ENCODE measurements around the gene LGALS1.
A peak's percentile ranks its signal among the peaks of the same experiment; 100 is the strongest.
"Not testable (repeated sequence)": the region's sequence is repeated elsewhere in the genome, so short reads cannot be mapped to it uniquely, and the experiment has no call there.

Gene LGALS1

GRCh38 chr22:37650463-37651136 is 24.8 kb upstream of the LGALS1 start:
- Histone ChIP-seq H3K9me3 (ENCODE audit: control insufficient read depth in 1 of 2, low read length in 2 of 2) (no peaks in the 10 kb centered on the region), H3K27ac (ENCODE audit: low read depth, low read length) (no peak overlapping the region), H3K36me3 (ENCODE audit: control insufficient read depth in 1 of 2, insufficient read depth in 2 of 2, low read length in 2 of 2) (peaks cover 20 to 66% of the 10 kb centered on the region in 2 donors), H3K4me1 (ENCODE audit: control insufficient read depth in 1 of 2, insufficient read depth in 2 of 2, low read length in 2 of 2) (peaks cover 20 to 27% of the 10 kb centered on the region in 2 donors), H3K9ac (ENCODE audit: low read depth in 1 of 2, low read length in 2 of 2) (no peak overlapping the region), H3K4me3 (ENCODE audit: low read depth in 1 of 2, low read length in 2 of 2) (no peak overlapping the region), H3K27me3 (ENCODE audit: control insufficient read depth in 1 of 2, insufficient read depth in 2 of 2, low read length in 2 of 2) (no peaks in the 10 kb centered on the region)

- no peaks in the 10 kb centered on the region for H3K27me3 ChIP-seq (ENCODE audit: control insufficient read depth in 1 of 2, insufficient read depth in 2 of 2, low read length in 2 of 2)
- H3K9ac ChIP-seq (ENCODE audit: low read depth in 1 of 2, low read length in 2 of 2): peak overlapping the region; percentile 50 to 70
- peak overlapping the region; percentile 79 for H3K27ac ChIP-seq (ENCODE audit: low read depth, low read length)
- no peaks in the 10 kb centered on the region for H3K9me3 ChIP-seq (ENCODE audit: control insufficient read depth in 1 of 2, low read length in 2 of 2)
- no peak overlapping the region for H3K4me3 ChIP-seq (ENCODE audit: low read depth in 1 of 2, low read length in 2 of 2)
- H3K4me1 ChIP-seq (ENCODE audit: control insufficient read depth in 1 of 2, insufficient read depth in 2 of 2, low read length in 2 of 2): peaks cover 19 to 24% of the 10 kb centered on the region in 2 donors
- peaks cover 17 to 37% of the 10 kb centered on the region in 2 donors for H3K36me3 ChIP-seq (ENCODE audit: control insufficient read depth in 1 of 2, insufficient read depth in 2 of 2, low read length in 2 of 2)
Observed at GRCh38 chr22:37654563-37655251, 20.7 kb upstream of the LGALS1 start.

- no peak overlapping the region for H3K9ac ChIP-seq (ENCODE audit: low read depth in 1 of 2, low read length in 2 of 2)
- no peak overlapping the region for H3K4me3 ChIP-seq (ENCODE audit: low read depth in 1 of 2, low read length in 2 of 2)
- H3K9me3 ChIP-seq (ENCODE audit: control insufficient read depth in 1 of 2, low read length in 2 of 2): no peaks in the 10 kb centered on the region
- peaks cover 24 to 29% of the 10 kb centered on the region in 2 donors for H3K4me1 ChIP-seq (ENCODE audit: control insufficient read depth in 1 of 2, insufficient read depth in 2 of 2, low read length in 2 of 2)
- H3K27ac ChIP-seq (ENCODE audit: low read depth, low read length): peak overlapping the region; percentile 57
- peaks cover 12 to 32% of the 10 kb centered on the region in 2 donors for H3K36me3 ChIP-seq (ENCODE audit: control insufficient read depth in 1 of 2, insufficient read depth in 2 of 2, low read length in 2 of 2)
- H3K27me3 ChIP-seq (ENCODE audit: control insufficient read depth in 1 of 2, insufficient read depth in 2 of 2, low read length in 2 of 2): no peaks in the 10 kb centered on the region
Observed at GRCh38 chr22:37655252-37655563, 20.2 kb upstream of the LGALS1 start.

GRCh38 chr22:37656583-37656982 is 18.9 kb upstream of the LGALS1 start:
- peaks cover 6 to 19% of the 10 kb centered on the region in 2 donors for H3K36me3 ChIP-seq (ENCODE audit: control insufficient read depth in 1 of 2, insufficient read depth in 2 of 2, low read length in 2 of 2)
- not testable (repeated sequence) for H3K27me3 ChIP-seq (ENCODE audit: control insufficient read depth in 1 of 2, insufficient read depth in 2 of 2, low read length in 2 of 2); H3K9ac ChIP-seq (ENCODE audit: low read depth in 1 of 2, low read length in 2 of 2); H3K4me3 ChIP-seq (ENCODE audit: low read depth in 1 of 2, low read length in 2 of 2); H3K9me3 ChIP-seq (ENCODE audit: control insufficient read depth in 1 of 2, low read length in 2 of 2); H3K27ac ChIP-seq (ENCODE audit: low read depth, low read length)
- H3K4me1 ChIP-seq (ENCODE audit: control insufficient read depth in 1 of 2, insufficient read depth in 2 of 2, low read length in 2 of 2): peaks cover 37 to 43% of the 10 kb centered on the region in 2 donors

- peak overlapping the region; percentile 52 to 63 for H3K4me3 ChIP-seq (ENCODE audit: low read depth in 1 of 2, low read length in 2 of 2)
- peak overlapping the region; percentile 38 to 51 for H3K9ac ChIP-seq (ENCODE audit: low read depth in 1 of 2, low read length in 2 of 2)
- H3K4me1 ChIP-seq (ENCODE audit: control insufficient read depth in 1 of 2, insufficient read depth in 2 of 2, low read length in 2 of 2): peaks cover 43 to 48% of the 10 kb centered on the region in 2 donors
- H3K27ac ChIP-seq (ENCODE audit: low read depth, low read length): peak overlapping the region; percentile 35
- H3K36me3 ChIP-seq (ENCODE audit: control insufficient read depth in 1 of 2, insufficient read depth in 2 of 2, low read length in 2 of 2): peaks cover 6 to 11% of the 10 kb centered on the region in 2 donors
- no peaks in the 10 kb centered on the region for H3K9me3 ChIP-seq (ENCODE audit: control insufficient read depth in 1 of 2, low read length in 2 of 2)
- no peaks in the 10 kb centered on the region for H3K27me3 ChIP-seq (ENCODE audit: control insufficient read depth in 1 of 2, insufficient read depth in 2 of 2, low read length in 2 of 2)
Observed at GRCh38 chr22:37657590-37658132, 17.8 kb upstream of the LGALS1 start.

- no peaks in the 10 kb centered on the region for H3K9me3 ChIP-seq (ENCODE audit: control insufficient read depth in 1 of 2, low read length in 2 of 2)
- peak within 1 kb of the TSS; percentile 72 to 90 for H3K4me3 ChIP-seq (ENCODE audit: low read depth in 1 of 2, low read length in 2 of 2)
- H3K9ac ChIP-seq (ENCODE audit: low read depth in 1 of 2, low read length in 2 of 2): peak within 1 kb of the TSS; percentile 77 to 98
- peak within 1 kb of the TSS; percentile 82 for H3K27ac ChIP-seq (ENCODE audit: low read depth, low read length)
- peaks cover 3 to 4% of the 10 kb centered on the region in 2 donors for H3K36me3 ChIP-seq (ENCODE audit: control insufficient read depth in 1 of 2, insufficient read depth in 2 of 2, low read length in 2 of 2)
- no peaks in the 10 kb centered on the region for H3K27me3 ChIP-seq (ENCODE audit: control insufficient read depth in 1 of 2, insufficient read depth in 2 of 2, low read length in 2 of 2)
- H3K4me1 ChIP-seq (ENCODE audit: control insufficient read depth in 1 of 2, insufficient read depth in 2 of 2, low read length in 2 of 2): peaks cover 43 to 48% of the 10 kb centered on the region in 2 donors
Observed at GRCh38 chr22:37658133-37659065, 17.0 kb upstream of the LGALS1 start, which contains the start of gene PDXP. TSS of gene PDXP (plus strand) at chr22:37658723. CDS start at chr22:37658783, 60 bp downstream.

- Histone ChIP-seq H3K36me3 (ENCODE audit: control insufficient read depth in 1 of 2, insufficient read depth in 2 of 2, low read length in 2 of 2) (no peaks in the 10 kb centered on the region), H3K27me3 (ENCODE audit: control insufficient read depth in 1 of 2, insufficient read depth in 2 of 2, low read length in 2 of 2) (no peaks in the 10 kb centered on the region), H3K27ac (ENCODE audit: low read depth, low read length) (peak overlapping the region; percentile 82), H3K9me3 (ENCODE audit: control insufficient read depth in 1 of 2, low read length in 2 of 2) (no peaks in the 10 kb centered on the region), H3K4me1 (ENCODE audit: control insufficient read depth in 1 of 2, insufficient read depth in 2 of 2, low read length in 2 of 2) (peaks cover 43% of the 10 kb centered on the region in 2 donors), H3K4me3 (ENCODE audit: low read depth in 1 of 2, low read length in 2 of 2) (peak overlapping the region; percentile 72 to 90), H3K9ac (ENCODE audit: low read depth in 1 of 2, low read length in 2 of 2) (peak overlapping the region; percentile 77 to 98)
Observed at GRCh38 chr22:37659066-37659896, 16.2 kb upstream of the LGALS1 start.

- H3K9me3 ChIP-seq (ENCODE audit: control insufficient read depth in 1 of 2, low read length in 2 of 2): no peaks in the 10 kb centered on the region
- H3K4me3 ChIP-seq (ENCODE audit: low read depth in 1 of 2, low read length in 2 of 2): peak overlapping the region; percentile 72 to 90
- peak overlapping the region; percentile 28 for H3K27ac ChIP-seq (ENCODE audit: low read depth, low read length)
- no peaks in the 10 kb centered on the region for H3K27me3 ChIP-seq (ENCODE audit: control insufficient read depth in 1 of 2, insufficient read depth in 2 of 2, low read length in 2 of 2)
- peaks cover 0 to 6% of the 10 kb centered on the region in 2 donors for H3K36me3 ChIP-seq (ENCODE audit: control insufficient read depth in 1 of 2, insufficient read depth in 2 of 2, low read length in 2 of 2)
- peaks cover 39 to 45% of the 10 kb centered on the region in 2 donors for H3K4me1 ChIP-seq (ENCODE audit: control insufficient read depth in 1 of 2, insufficient read depth in 2 of 2, low read length in 2 of 2)
- H3K9ac ChIP-seq (ENCODE audit: low read depth in 1 of 2, low read length in 2 of 2): peak overlapping the region; percentile 77 to 98
Observed at GRCh38 chr22:37659897-37660708, 15.3 kb upstream of the LGALS1 start.

Data from duodenal mucosa (tissue), 2 donors.